ENCODE measurements around the gene PPP2R5C. TPM values are rescaled to one million over a fixed set of nuclear protein-coding genes. Genes with fewer than 3 reads are reported as not detected.

Gene PPP2R5C
- total RNA-seq, 1 donor from 2014 or later: 103 TPM

DNA sequence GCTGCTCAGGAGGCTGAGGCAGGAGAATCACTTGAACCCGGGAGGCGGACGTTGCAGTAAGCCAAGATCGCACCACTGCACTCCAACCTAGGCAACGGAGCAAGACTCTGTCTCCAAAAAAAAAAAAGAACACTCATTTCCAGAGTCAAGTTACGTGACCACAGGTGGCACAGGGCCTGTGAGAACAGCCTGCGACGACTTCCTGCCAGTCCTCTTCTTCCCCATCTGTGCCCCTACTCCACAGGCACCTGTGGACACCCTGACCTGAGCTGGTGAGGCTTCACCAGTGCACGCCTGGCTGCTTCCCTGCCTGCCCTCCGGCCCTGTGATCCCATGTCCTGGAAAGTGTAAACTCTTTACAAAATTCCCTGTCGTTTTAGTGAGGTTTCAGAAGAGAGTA, 77.7 kb downstream of the PPP2R5C start:
- no peak for DNase-seq (ENCODE audit: low read depth)

DNA sequence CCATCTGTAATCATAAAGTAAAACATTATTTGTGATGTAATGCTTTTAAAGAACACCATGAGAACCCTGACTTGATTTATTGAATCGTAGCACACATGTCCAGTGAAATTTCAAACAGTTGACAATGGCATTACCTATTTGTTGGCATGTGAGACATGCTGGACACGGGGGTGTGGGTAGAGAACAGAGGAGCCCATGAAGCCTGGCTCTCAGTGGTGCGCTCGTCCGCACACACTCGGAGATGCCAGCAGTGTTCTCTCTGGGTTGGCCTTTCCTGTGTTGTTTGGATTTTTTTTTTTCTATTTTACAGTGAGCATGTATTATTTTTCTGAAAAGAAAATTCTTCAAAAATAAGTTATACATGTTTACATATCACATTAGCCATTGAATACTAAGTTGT, 78.2 kb downstream of the PPP2R5C start:
- DNase-seq (ENCODE audit: low read depth): no peak

DNA sequence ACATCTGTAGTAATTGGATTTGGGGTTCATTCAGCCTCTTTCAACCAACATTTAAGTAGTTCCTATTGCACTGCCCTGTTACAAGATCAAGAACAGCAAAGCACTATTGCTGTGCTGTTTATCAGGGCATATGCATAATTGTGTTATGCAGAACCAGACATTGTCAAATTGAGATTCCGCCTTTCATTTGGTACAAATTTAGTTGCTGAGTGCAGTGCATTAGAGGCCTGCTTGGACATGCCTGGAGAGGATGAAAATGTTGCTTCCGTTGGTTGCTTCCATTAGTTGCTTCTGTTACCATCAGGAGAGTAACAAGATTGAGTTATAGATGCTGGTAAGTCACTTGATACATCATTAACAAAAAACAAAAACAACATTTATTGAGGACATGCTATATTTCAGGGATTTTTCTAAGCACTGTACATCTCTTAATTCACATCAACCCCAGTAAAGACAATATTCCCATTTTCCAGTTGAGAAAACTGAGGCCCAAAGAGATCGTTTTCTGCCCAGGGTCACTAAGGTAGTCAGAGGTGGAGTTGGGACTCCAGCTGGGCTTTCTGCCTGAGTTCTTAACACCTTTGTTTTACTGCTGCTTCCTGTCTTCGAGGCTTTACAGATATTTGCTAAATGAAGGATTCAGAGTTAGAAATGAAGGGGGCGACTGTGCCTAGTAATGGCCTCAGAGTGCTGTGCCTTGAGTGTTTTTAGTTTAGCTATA, 79.3 kb downstream of the PPP2R5C start:
- no peak for DNase-seq (ENCODE audit: low read depth)

DNA sequence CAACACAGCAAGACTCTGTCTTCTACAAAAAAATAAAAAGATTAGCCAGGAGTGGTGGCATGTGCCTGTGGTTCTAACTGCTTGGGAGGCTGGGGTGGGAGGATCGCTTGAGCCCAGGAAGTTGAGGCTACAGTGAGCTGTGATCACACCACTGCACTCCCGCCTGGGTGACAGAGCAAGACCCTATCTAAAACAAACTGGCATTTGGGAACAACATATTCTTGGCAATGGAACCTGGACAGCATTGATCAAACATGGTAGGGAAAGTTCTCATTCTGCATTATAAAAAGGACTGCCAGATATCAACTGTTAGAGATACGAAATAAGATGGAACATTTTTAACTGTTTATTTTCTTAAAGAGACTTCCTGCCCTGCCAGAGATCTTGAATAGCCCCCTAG, 81.5 kb downstream of the PPP2R5C start:
- no peak for DNase-seq (ENCODE audit: low read depth)

DNA sequence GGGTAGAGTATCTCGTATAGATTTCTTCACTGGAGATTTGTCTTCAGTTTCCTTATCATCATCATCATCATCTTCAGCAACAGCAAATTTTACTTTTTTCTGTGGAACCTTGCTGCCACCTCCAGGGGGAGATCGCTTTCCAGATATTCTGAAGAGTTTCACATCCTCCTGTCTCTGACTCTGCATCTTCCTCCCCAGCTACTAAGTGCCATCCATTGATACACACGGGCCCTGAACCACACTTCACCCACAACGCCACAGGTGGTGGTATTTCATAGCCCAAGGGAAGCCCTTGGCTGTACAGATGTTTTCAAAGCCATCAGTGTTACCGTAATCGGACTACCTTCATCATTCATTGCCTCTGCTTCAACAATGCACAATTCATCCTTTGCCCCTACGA, 82.2 kb downstream of the PPP2R5C start:
- no peak for DNase-seq (ENCODE audit: low read depth)

DNA sequence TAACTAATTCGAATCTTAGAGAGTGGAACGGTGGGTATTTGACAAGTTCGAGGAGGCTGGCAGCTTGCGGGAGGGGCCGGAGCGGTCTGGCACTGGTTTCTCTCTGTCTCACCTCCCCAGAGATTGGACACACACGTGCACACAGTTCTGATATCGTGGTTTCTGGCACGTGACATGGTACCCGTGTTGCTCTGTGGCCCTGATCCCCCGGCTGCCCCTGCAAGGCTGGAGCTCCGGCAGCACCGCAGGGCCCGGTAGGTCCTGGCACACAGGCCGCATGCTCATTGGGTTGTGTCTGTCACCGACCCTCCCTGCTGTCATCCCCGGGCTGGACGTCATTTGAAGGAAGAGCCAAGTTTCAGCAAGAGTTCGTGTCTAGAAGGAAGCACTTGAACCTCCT, 82.7 kb downstream of the PPP2R5C start:
- no peak for DNase-seq (ENCODE audit: low read depth)

DNA sequence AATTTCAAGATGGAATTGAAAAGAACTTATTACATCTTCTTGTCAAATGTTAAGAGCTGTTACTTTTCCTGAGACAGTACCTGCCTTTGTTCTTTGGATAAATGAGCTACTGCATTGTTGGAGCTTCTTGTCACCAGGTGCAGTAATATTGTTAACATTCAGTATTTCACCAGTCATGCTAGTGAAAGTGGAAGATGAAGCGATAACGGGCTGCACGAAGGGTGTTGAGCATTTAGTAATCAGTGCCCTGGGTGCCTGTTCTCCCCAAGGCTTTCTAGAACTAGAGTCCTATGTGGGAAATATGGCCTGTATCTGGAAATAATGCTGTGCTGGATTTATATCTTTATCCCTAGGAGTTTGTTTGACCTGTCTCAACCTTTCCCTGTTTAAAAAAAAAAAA, 83.2 kb downstream of the PPP2R5C start:
- DNase-seq (ENCODE audit: low read depth): no peak

DNA sequence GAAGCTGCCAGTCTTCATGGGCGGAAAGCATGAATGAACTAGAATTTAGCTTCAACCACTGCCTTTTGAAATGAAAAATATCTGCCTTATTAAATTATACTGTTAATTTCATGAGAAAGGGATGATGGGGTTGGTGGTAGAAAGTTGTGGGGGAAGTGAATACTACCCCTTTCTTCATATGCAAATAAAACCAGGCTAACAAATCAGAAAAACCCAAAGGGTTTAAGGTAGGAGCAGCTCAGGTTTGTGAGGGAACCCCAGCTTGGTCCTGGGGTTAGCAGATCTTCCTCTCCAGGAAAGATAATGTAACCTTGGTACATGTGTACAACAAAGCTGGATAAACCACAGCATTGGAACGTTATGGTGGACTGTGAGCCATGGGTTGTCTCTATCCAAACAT, 84.0 kb downstream of the PPP2R5C start:
- no peak for DNase-seq (ENCODE audit: low read depth)

DNA sequence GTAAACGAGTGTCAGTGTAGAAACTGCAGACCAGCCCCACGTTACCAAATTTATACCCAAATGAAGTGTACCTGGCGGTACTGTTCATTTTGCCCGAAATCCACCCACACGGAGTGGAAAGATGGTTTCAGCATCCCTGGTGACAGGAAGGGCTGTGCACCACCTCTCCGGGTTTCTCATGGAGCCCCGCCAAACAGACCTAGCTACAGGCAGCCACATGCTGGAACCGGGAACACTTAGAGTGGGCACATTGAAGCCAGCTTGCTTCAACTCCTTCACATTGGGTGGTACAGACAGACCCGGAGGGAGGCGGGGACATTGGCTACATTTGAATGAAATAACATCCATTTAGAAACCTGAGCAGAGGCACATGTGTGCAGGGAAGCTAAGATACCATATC, 84.4 kb downstream of the PPP2R5C start:
- no peak for DNase-seq (ENCODE audit: low read depth)

DNA sequence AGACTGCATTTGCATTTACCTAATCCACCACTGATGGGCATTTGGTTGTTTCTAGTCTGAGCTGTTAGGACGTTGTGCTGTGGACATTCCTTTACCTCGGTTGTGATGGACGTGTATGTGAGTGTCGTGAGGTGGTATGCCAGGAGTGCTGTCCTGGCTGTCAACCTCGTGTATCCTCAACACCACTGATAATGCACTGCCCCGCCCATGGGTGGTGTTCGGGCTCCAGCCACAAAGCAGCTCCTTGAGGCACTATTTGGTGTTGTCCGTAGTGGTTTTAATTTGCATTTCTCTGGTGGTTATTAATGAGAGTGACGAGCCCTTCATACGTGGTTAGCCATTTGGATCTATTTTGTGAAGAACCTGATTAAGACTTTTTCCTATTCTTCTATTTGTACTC, 87.6 kb downstream of the PPP2R5C start:
- DNase-seq (ENCODE audit: low read depth): no peak

DNA sequence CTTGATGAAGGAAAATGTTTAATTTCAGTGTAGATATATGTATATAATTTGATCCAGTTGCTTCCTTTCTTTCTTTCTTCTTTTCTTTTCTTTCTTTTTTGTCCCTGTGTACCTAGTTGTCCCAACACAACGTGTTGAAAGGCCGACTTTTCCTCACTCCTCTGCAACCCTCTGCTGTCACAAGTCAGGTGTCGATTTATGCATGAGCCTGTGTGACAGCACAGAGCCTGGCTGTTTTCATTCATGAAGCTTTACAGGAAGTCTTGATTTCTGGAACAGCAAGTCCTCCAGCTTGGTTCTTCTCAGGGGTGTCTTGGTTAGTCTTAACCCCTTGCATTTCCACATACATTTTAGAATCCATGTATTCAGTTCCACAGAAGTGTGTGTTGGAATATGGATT, 88.1 kb downstream of the PPP2R5C start:
- no peak for DNase-seq (ENCODE audit: low read depth)

DNA sequence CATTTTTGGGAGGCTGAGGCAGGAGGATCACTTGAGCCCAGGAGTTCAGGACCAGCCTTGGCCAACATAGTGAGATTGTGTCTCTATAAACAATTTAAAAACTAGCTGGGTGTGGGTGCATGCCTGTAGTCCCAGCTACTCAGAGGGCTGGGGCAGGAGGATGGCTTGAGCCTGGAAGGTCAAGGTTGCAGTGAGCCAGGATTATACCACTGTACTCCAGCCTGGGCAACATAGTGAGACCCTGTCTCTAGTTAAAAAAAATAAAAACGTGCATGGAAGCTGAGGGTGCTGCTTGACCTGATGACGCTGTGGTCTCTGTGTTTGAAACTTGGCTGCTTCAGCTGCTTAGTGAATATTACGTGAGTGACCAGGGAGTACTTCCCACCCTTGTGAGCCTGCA, 89.7 kb downstream of the PPP2R5C start:
- no peak for DNase-seq (ENCODE audit: low read depth)

DNA sequence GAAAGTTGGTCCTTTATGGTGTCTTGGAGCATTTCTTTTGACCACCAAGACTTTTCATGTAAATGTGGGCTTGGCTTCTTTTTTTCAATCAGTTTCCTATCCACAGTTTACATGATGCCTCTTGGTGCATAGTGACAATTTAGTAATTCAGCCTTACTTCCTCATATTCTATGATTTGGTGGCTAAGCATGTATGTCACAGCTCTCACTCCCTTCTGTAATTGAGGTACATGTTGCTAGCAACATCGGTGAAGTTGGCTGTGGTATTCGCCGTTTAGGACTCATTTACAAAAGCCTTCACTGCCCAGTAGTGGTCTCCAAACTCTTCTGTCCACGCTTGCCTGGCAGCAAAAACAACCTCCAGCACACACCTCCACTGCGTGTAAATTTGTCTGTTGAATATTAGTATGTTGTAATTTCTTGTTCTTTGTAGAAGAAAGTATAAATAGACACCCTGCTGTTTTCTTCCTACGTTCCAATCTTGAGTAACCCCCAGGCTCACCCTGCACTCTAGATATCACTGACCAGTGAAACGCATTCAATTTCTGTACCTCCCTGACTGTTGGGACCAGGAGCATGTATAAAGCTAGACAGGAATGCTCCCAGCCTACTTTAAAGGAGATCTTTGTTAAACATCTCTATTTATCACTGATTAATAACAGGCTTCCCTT, 90.4 kb downstream of the PPP2R5C start:
- no peak for DNase-seq (ENCODE audit: low read depth)

DNA sequence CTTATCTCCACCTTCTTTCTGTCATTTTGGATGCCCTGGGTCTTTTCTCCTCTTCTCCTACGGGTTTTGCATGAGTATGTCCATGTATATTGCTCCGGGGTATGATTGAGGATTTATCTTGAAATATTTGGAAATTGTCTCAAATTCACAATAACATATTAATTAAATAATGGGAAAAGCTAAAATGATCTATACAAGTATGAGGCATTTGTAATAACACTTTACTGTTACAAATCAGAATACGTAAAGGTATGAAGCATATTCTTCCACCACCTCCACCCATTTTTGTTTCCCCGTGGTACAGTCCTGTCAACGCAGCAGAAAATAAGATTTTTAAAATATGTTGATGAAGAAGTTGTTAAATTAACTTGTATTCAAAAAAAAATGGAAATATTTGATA, 91.3 kb downstream of the PPP2R5C start:
- DNase-seq (ENCODE audit: low read depth): no peak

DNA sequence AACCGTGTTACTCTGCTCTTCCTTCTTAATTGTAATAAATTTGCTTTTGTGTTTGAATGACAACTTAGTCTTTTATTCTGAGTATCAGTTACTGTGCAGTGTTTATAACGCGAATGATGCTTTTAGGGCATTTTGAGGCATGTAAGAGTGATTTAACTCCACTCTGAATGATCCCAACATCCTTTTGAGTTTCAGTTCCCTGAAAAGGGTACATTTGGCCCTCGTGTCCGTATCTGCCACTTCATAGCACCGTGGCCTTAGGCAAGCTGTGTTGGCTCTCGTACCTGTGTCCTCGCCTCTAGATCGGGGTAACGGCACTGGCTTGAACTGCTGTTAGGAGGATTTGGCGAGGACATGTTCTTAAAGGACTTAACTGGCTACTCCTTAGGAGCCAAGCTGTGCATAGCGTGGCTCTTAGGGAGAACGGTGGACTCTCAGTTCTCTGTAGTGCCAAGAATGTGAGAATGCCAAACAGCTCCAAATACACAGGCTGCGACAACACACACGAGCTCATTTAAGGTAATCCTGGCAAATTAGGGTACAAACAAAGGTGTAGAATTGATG, 92.0 kb downstream of the PPP2R5C start:
- no peak for DNase-seq (ENCODE audit: low read depth)

DNA sequence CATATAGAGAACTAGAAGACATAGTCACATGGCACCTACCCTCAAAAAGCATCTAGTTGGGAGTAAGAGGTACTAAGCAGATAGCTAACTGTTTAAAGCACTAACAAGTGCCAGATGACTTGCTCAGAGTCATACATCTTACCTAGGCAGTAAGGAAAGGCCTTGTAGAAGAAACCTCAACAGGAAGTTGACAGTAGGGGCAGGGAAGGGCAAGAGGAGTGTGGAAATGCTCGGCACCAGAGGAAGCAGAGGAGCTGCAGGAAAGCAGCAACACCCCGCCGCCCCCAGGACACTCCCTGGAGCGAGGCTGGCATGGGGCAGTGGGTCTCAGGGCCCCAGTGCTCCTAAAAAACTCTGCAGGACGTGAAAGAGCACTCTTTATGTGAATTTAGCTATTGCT, 92.9 kb downstream of the PPP2R5C start:
- DNase-seq (ENCODE audit: low read depth): no peak

DNA sequence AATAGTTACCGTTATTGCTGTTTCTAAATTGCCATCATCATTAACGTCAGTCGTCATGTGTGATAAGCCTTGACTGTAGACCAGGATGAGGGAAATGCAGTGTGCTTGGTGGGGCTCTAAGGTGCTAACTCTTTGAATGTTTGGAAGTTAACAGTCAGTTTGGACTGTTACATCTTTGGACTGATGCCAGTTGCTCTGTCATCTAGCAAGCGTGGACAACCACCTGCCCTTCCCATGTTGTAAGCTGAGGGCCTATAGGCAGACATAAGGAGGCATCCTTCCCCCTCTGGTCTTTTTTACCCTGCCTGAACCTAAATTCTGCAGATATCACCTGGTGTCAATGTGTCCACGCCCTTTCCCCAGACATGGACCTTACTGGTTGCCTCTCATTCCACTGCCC, 94.4 kb downstream of the PPP2R5C start:
- DNase-seq (ENCODE audit: low read depth): no peak

DNA sequence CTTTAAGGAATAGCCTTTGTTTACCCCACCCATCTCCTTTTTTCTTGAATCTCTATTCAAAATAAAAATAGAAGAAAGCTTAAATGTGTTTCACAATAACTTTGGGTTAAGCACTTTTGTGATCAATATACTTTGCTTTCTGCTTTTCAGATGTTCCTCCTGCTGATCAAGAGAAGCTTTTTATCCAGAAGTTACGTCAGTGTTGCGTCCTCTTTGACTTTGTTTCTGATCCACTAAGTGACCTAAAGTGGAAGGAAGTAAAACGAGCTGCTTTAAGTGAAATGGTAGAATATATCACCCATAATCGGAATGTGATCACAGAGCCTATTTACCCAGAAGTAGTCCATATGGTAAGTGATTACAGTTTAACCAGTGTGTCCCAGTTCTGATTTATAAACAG, 95.0 kb downstream of the PPP2R5C start:
- no peak for DNase-seq (ENCODE audit: low read depth)

DNA sequence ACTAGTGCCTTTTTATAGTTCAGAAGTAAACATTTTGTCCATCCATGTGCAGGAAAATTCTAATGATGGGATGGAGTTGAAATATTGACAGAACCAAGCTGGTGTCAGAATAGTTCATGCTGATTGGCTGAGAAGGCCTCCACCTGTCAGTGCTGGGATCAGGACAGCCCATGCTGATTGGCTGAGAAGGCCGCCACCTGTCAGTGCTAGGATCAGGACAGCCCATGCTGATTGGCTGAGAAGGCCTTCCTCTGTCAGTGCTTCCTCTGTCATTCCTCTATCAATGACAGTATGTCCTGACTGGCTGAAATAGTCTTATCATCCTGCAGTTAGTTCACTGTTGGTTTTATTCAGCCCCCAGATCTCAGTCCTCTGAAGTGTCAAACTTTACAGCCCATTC, 95.7 kb downstream of the PPP2R5C start:
- no peak for DNase-seq (ENCODE audit: low read depth)

DNA sequence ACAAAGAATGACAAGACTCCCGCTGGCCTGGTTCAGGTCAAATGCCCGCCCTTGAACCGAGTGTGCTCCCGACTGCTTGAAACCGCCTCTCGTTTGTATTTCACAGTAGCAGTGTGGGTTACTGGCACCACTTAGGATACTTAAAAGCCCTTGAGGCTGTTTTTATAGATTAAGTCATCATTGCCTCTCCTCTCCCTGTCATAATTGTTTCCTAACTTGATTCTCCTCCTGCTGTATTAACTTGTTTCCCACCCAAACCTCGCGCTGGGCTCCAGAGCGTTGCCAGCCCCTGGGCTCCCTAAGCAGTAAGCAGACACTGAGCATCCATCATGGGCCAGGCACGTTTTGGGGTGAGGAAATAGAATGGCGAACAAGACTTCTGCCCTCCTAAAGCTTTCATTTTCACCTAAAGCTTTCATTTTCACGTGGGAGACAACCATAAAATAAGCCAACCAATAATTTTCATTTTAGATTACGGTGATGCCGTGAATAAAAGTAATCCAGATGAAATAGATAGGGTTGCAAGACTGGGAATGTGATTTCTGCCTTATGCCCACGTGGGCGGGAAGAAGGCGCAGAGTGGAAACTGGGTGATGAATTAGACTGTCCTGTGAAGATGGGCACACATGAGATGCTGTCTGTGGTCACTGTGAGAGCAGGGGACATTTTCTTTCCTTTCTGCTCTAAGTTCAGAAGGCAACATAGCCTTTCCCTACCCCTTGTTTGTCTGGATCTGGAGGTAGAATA, 97.5 kb downstream of the PPP2R5C start:
- DNase-seq (ENCODE audit: low read depth): no peak

DNA sequence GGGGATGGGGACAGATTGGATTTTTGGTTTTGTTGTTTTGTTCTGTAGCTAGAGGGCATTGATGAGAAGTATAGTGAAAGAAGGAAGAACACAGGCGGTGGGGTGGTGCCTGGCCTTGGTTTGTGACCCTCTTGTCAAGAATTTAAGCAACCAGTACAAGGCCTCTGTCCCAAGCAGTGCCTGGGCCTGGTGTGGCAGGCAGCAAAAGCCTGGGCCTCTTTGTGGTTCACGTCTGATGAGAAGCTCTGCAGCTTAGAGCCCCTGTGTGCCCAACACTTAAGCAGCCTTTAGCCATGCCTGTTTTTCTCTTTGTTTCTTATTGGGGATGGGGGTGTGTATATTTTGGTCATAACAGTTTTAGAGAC, 98.0 kb downstream of the PPP2R5C start:
- no peak for DNase-seq (ENCODE audit: low read depth)

DNA sequence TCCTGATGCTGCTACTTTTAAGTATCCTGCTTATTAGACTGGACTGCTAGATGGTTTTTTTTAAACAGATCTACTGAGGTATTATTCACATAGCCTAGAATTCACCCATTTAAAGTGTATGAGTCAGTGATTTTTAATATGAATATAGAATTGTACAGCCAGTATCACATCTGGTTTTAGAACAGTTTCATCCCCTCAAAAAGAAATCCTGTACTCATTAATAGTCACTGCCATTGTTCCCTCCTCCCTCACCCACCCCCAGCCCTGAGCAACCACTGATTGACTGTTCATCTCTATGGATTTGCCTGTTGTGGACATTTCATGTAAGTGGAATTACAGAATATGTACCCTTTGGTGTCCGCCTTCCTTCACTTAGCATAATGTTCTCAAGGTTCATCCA, 98.4 kb downstream of the PPP2R5C start:
- DNase-seq (ENCODE audit: low read depth): no peak
